ENCODE results near the gene NKTR. TPM values are rescaled to one million over a fixed set of nuclear protein-coding genes. Genes with fewer than 3 reads are reported as not detected.

Gene NKTR
- total RNA-seq, 6 experiments from 2014 or later: 21.9 to 35.2 (median 28.4) TPM

DNA sequence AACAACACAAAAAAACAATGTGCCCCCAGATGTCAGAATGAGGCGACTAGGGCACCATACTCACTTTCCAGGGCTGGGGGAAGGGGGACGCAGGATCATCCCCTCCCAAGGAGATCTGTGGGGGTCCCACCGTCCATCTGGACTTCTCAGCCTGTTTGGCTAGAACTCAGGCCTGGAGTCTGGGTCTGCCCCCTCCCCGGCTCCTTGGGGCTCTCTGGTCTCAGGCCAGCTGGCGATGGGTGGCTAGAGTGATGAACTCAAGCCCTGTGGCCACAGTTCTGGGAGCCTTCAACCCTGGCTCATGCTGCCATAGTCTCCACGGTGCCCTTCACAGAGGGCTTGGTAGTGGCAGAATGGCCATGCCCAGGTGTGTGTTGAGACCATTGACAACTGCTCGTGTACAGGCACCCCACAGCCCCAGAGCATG lies 66.6 kb downstream of the NKTR start:
- intact Hi-C loops (cut with DNase I): no loop called here
- Histone ChIP-seq H3K36me3 (no peaks in the 10 kb centered on the region), H3K4me1 (no peaks in the 10 kb centered on the region), H3K27me3 (no peaks in the 10 kb centered on the region), H3K27ac (no peak overlapping the region), H3K4me3 (no peak overlapping the region), H3K9me3 (no peaks in the 10 kb centered on the region)
- no peak for TF ChIP-seq CTCF (IDR thresholded peaks at IDR 0.05)
- no peak for TF ChIP-seq POLR2A (IDR thresholded peaks at IDR 0.05)
- DNase-seq (no peak), ATAC-seq (no peak)
- WGBS (ENCODE audit: insufficient coverage, low coverage, low lambda C conversion rate, missing lambda C conversion rate): 54% methylated on average over 4 of the region's 7 CpGs

DNA sequence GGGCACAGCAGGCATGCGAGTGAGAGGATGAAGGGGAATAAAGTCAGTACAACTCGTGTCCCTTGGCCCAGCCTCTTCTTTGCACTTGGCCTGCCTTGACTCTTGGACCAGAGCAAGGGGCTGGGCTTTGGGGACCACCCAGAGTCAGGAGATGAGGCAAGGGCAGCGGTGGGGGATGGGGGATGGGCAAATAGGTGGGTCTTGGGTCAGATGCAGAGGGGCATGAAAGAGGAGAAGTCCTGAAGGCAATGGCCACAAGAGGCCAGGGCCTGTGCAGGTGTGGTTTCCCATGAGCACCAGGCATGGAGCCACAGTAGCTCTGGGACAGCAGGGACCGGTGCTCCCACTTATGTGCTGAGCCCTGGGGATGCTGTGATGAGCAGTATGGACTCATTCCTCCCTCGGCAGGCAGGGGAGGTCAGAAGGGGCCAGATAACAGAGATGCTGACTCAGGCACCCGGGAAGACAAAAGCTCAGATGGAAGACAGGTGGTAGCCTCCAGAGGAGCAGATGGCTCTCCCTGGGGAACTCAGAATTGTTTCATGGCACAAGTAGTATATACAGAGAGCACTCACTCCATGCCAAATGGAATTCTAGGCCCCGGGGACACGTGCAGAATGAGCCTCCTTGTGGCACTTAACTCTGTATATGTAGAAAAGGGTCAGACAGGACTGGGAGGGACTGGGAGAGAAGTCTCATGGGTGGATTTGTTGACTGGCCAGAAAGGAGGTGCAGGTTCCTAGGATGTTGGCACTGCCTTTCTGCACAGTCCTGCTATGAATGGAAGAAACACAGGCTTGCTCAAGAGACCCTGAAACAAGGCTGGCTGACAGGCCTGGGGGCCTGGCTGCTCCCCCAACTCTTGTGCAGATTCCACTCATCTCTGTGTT lies 67.3 kb downstream of the NKTR start:
- no peak for TF ChIP-seq CTCF (IDR thresholded peaks at IDR 0.05)
- no peak for TF ChIP-seq POLR2A (IDR thresholded peaks at IDR 0.05)
- H3K36me3 ChIP-seq: no peaks in the 10 kb centered on the region
- ATAC-seq (no peak), DNase-seq (no peak)
- H3K27ac ChIP-seq: no peak overlapping the region
- no peak overlapping the region for H3K4me3 ChIP-seq
- WGBS (ENCODE audit: insufficient coverage, low coverage, low lambda C conversion rate, missing lambda C conversion rate): 63% methylated on average over 3 of the region's 8 CpGs
- intact Hi-C loops (cut with DNase I): no loop called here
- no peaks in the 10 kb centered on the region for H3K9me3 ChIP-seq
- H3K4me1 ChIP-seq: no peaks in the 10 kb centered on the region
- H3K27me3 ChIP-seq: no peaks in the 10 kb centered on the region

- H3K27me3 ChIP-seq: no peaks in the 10 kb centered on the region
- no peaks in the 10 kb centered on the region for H3K4me1 ChIP-seq
- 38% methylated on average over 1 of the region's 2 CpGs for WGBS (ENCODE audit: insufficient coverage, low coverage, low lambda C conversion rate, missing lambda C conversion rate)
- no peak for DNase-seq
- H3K36me3 ChIP-seq: no peaks in the 10 kb centered on the region
- ATAC-seq: no peak
- TF ChIP-seq CTCF (IDR thresholded peaks at IDR 0.05) (no peak), POLR2A (IDR thresholded peaks at IDR 0.05) (no peak)
- no peak overlapping the region for H3K4me3 ChIP-seq
- no peaks in the 10 kb centered on the region for H3K9me3 ChIP-seq
- H3K27ac ChIP-seq: no peak overlapping the region
- intact Hi-C loops (cut with DNase I): no loop called here
Measured at GRCh38 chr3:42668413-42668760, 67.9 kb downstream of the NKTR start.

DNA sequence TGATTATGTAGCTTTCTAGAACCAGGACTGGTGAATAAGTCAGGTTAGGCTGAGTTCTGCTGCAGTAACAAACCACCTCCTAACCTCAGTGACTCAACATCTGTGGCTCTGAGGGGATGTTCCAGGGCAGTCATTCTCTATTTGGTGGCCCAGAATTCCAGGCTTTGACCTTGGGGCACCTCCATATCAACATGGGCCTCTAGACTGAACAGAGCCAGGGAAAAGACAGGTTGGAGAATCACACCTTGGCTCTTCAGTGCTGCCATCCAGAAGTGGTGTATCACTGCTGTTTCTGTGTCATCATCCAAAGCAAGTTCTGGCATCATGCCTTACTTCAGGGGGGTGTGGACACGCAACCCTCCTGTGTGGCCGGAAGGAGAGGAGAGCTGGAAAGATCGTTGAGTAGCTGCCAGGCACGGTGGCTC lies 68.3 kb downstream of the NKTR start:
- no peaks in the 10 kb centered on the region for H3K9me3 ChIP-seq
- intact Hi-C loops (cut with DNase I): no loop called here
- no peaks in the 10 kb centered on the region for H3K36me3 ChIP-seq
- ATAC-seq (no peak), DNase-seq (no peak)
- no peak overlapping the region for H3K27ac ChIP-seq
- no peak overlapping the region for H3K4me3 ChIP-seq
- WGBS (ENCODE audit: insufficient coverage, low coverage, low lambda C conversion rate, missing lambda C conversion rate): no CpG with 5 or more reads among the region's 4 CpGs
- TF ChIP-seq POLR2A (IDR thresholded peaks at IDR 0.05) (no peak), CTCF (IDR thresholded peaks at IDR 0.05) (no peak)
- no peaks in the 10 kb centered on the region for H3K4me1 ChIP-seq
- no peaks in the 10 kb centered on the region for H3K27me3 ChIP-seq

All from right lobe of liver (tissue), 6 donors.